ENCODE data around the gene MCCD1. TPM values are rescaled to one million over a fixed set of nuclear protein-coding genes. Genes with fewer than 3 reads are reported as not detected.
A peak's percentile ranks its signal among the peaks of the same experiment; 100 is the strongest.

The MCCD1 gene
- total RNA-seq, 2 donors from 2014 or later = not detected

DNA sequence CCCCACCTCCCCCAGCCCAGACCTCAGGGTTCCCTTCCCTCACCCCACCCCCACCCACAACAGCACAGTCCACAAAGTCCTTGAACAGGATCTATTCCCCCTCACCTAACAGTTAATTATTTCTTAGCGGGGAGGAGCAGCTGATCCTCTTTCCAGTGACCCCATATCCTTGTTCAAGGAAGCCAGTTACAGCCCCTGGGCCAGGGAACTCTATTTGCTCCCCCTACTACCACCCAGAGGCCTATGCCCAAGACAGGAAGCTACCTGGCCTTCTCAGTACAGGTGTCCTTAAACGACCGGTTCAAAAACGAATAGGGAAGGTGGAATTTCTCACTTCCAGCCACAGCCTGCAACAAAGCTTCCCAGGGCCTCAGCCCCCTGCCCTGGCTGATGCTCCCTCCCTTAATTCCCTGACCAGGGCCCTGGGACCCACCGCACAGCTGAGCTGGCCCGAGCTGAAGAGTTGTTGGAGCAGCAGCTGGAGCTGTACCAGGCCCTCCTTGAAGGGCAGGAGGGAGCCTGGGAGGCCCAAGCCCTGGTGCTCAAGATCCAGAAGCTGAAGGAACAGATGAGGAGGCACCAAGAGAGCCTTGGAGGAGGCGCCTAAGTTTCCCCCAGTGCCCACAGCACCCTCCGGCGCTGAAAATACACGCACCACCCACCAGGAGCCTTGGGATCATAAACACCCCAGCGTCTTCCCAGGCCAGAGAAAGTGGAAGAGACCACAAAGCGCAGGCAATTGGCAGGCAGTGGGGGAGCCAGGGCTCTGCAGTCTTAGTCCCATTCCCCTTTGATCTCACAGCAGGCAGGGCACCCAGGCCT is 778 bp downstream of the MCCD1 start:
- Mint-ChIP-seq H3K4me3 (peak overlapping the region; percentile 61), H3K27me3 (no peaks in the 10 kb centered on the region), H3K36me3 (ENCODE audit: low read depth) (peaks cover 4% of the 10 kb centered on the region), H3K27ac (peak overlapping the region; percentile 73), H3K4me1 (peaks cover 3% of the 10 kb centered on the region)
- no peaks in the 10 kb centered on the region for H3K9me3 ChIP-seq (ENCODE audit: control insufficient read depth, low read length, poor library complexity, severe bottlenecking)
- DNase-seq (no peak), ATAC-seq (peak; percentile 22)

GRCh38 chr6:31530659-31531058 is 1.9 kb downstream of the MCCD1 start:
- peaks cover 5% of the 10 kb centered on the region for H3K36me3 Mint-ChIP-seq (ENCODE audit: low read depth)
- H3K4me3 Mint-ChIP-seq = peak overlapping the region; percentile 68
- ATAC-seq (no peak), DNase-seq (no peak)
- peaks cover 3% of the 10 kb centered on the region for H3K4me1 Mint-ChIP-seq
- H3K9me3 ChIP-seq (ENCODE audit: control insufficient read depth, low read length, poor library complexity, severe bottlenecking) = no peaks in the 10 kb centered on the region
- peak overlapping the region; percentile 43 for H3K27ac Mint-ChIP-seq
- H3K27me3 Mint-ChIP-seq = no peaks in the 10 kb centered on the region

DNA sequence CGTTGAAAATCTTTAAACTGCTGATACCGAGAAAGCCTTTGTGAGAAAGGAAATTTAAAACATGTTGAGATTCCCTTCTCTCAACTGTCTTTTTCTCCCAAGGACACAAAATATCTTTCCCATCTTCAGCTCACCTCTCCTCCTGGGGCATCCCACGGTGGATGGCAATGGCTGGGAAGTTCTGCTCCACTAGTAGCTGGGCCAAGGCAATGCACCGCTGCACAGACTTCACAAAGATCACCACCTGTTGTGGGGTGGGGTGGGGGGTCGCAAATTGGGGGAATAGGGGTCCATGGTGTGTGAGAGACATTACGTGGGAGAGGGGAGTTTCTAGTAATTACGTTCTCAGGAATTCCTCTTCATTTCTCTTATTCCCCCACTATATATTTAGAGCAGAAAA is 2.4 kb downstream of the MCCD1 start:
- Mint-ChIP-seq H3K27ac (peak overlapping the region; percentile 43), H3K4me3 (peak overlapping the region; percentile 68), H3K4me1 (peaks cover 5% of the 10 kb centered on the region), H3K36me3 (ENCODE audit: low read depth) (peaks cover 8% of the 10 kb centered on the region), H3K27me3 (no peaks in the 10 kb centered on the region)
- DNase-seq (no peak), ATAC-seq (no peak)
- no peaks in the 10 kb centered on the region for H3K9me3 ChIP-seq (ENCODE audit: control insufficient read depth, low read length, poor library complexity, severe bottlenecking)

DNA sequence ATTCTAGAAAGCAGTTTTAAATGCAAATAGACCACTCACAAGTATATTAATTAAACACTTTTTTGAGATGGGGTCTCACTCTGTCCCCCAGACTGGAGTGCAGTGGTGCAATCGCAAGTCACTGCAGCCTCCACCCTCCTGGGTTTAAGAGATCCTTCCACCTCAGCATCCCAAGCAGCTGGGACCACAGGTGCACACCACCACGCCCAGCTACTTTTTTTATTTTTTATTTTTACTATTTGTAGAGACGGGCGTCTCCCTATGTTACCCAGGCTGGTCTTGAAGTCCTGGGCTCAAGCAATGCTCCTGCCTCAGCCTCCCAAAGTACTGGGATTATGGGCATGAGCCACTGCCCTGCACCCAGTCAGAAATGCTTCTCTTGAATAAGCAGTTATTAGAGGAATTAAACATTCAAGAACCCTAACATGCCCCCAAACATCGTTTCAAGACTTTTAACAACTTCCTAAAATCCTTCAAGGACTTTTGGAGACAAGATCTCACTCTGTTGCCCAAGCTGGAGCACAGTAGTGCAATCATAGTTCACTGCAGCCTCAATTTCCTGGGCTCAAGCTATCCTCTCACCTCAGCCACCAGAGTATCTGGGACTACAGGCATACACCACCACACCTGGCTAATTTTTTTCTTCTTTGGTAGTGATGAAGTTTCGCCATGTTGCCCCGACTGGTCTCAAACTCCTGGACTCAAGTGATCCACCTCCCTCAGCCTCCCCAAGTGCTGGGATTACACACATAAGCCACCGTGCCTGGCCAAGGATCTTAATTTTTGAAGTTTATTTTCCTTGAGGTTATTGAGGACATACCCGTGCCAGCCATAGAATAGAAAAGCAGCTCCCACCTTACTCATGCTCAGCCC is 3.2 kb downstream of the MCCD1 start:
- ATAC-seq = no peak
- Mint-ChIP-seq H3K4me3 (no peak overlapping the region), H3K27ac (peak overlapping the region; percentile 43), H3K36me3 (ENCODE audit: low read depth) (peaks cover 8% of the 10 kb centered on the region), H3K27me3 (no peaks in the 10 kb centered on the region), H3K4me1 (peaks cover 4% of the 10 kb centered on the region)
- no peak for DNase-seq
- no peaks in the 10 kb centered on the region for H3K9me3 ChIP-seq (ENCODE audit: control insufficient read depth, low read length, poor library complexity, severe bottlenecking)

- Mint-ChIP-seq H3K27me3 (no peaks in the 10 kb centered on the region), H3K4me3 (no peak overlapping the region), H3K4me1 (peaks cover 4% of the 10 kb centered on the region), H3K36me3 (ENCODE audit: low read depth) (peaks cover 8% of the 10 kb centered on the region), H3K27ac (peak overlapping the region; percentile 24)
- no peaks in the 10 kb centered on the region for H3K9me3 ChIP-seq (ENCODE audit: control insufficient read depth, low read length, poor library complexity, severe bottlenecking)
- ATAC-seq (no peak), DNase-seq (no peak)
Measured at GRCh38 chr6:31532644-31533454, 4.1 kb downstream of the MCCD1 start.

DNA sequence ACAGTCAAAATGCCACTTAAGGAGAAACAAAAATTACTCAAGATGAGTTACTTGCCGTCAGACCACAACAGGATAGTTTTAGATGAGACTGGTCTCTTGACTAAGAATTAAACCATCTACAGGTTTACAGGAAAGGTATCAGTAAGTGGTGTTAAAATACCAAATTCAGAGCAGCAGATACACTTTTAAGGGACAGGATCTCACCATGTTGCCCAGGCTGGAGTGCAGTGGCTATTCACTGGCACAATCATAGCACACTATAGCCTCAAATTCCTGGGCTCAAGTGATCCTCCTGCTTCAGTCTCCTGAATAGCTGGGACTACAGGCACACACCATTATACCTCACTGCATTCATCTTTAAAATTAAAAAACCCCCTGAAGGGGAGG is 4.7 kb downstream of the MCCD1 start:
- Mint-ChIP-seq H3K4me3 (no peak overlapping the region), H3K27me3 (no peaks in the 10 kb centered on the region), H3K4me1 (peaks cover 6% of the 10 kb centered on the region), H3K27ac (peak overlapping the region; percentile 24), H3K36me3 (ENCODE audit: low read depth) (peaks cover 8% of the 10 kb centered on the region)
- DNase-seq (no peak), ATAC-seq (no peak)
- no peaks in the 10 kb centered on the region for H3K9me3 ChIP-seq (ENCODE audit: control insufficient read depth, low read length, poor library complexity, severe bottlenecking)

DNA sequence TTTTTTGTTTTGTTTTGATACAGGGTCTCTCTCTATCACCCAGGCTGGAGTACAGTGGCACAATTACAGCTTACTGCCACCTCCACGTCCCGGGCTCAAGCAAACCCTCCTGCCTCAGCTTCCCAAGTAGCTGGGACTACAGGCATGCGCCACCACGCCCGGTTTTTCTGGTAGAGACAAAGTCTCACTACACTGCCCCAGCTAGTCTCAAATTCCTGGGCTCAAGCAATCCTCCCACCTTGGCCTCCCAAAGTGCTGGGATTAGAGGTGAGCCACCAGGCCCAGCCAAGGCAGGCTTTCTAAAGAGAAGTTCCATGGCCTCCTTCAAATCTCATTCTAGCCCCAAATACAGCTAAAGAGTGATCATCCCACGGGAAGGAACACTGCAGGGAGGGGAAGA is 5.2 kb downstream of the MCCD1 start:
- no peaks in the 10 kb centered on the region for H3K9me3 ChIP-seq (ENCODE audit: control insufficient read depth, low read length, poor library complexity, severe bottlenecking)
- H3K27ac Mint-ChIP-seq = no peak overlapping the region

GRCh38 chr6:31534521-31535040 is 5.8 kb downstream of the MCCD1 start:
- H3K27ac Mint-ChIP-seq = no peak overlapping the region
- no peak for ATAC-seq
- H3K4me3 Mint-ChIP-seq = no peak overlapping the region
- peaks cover 18% of the 10 kb centered on the region for H3K4me1 Mint-ChIP-seq
- H3K36me3 Mint-ChIP-seq (ENCODE audit: low read depth) = peaks cover 15% of the 10 kb centered on the region
- H3K27me3 Mint-ChIP-seq = no peaks in the 10 kb centered on the region
- no peaks in the 10 kb centered on the region for H3K9me3 ChIP-seq (ENCODE audit: control insufficient read depth, low read length, poor library complexity, severe bottlenecking)
- DNase-seq = no peak

More for the DNA sequence above, 5.2 kb downstream of the MCCD1 start:
- H3K36me3 Mint-ChIP-seq (ENCODE audit: low read depth) = peaks cover 10% of the 10 kb centered on the region
- no peak overlapping the region for H3K4me3 Mint-ChIP-seq
- H3K4me1 Mint-ChIP-seq = peaks cover 12% of the 10 kb centered on the region
- no peaks in the 10 kb centered on the region for H3K27me3 Mint-ChIP-seq
- no peak for DNase-seq
- no peak for ATAC-seq

- Mint-ChIP-seq H3K36me3 (ENCODE audit: low read depth) (peaks cover 18% of the 10 kb centered on the region), H3K4me1 (peaks cover 29% of the 10 kb centered on the region), H3K4me3 (peak overlapping the region; percentile 50), H3K27me3 (no peaks in the 10 kb centered on the region), H3K27ac (peak overlapping the region; percentile 86)
- H3K9me3 ChIP-seq (ENCODE audit: control insufficient read depth, low read length, poor library complexity, severe bottlenecking) = no peaks in the 10 kb centered on the region
- ATAC-seq (no peak), DNase-seq (no peak)
Measured at GRCh38 chr6:31535538-31536324, 7.0 kb downstream of the MCCD1 start.

- no peak for DNase-seq
- peaks cover 22% of the 10 kb centered on the region for H3K36me3 Mint-ChIP-seq (ENCODE audit: low read depth)
- H3K4me3 Mint-ChIP-seq = peak overlapping the region; percentile 97
- no peak for ATAC-seq
- peaks cover 47% of the 10 kb centered on the region for H3K4me1 Mint-ChIP-seq
- peak overlapping the region; percentile 100 for H3K27ac Mint-ChIP-seq
- H3K9me3 ChIP-seq (ENCODE audit: control insufficient read depth, low read length, poor library complexity, severe bottlenecking) = no peaks in the 10 kb centered on the region
- no peaks in the 10 kb centered on the region for H3K27me3 Mint-ChIP-seq
Measured at GRCh38 chr6:31538805-31539400, 10.1 kb downstream of the MCCD1 start.

DNA sequence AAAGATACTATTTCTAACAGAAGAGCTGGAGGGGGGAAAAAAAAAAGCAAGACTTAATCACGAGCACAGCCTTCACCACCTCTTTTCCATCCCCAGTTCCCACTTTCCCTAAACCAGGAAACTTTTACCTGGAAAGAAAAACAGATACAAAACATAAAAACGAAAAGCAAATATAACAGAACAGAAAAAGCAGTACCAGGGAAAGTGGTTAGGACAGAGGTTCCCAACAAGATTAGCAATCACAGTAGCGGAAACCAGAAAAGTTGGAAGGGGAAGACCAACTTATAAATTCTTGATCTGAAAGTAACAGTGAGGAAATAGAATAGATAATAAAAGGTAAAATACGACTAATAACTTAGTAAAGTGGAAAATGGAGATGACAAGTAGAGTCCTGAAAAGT is 11.9 kb downstream of the MCCD1 start:
- no peaks in the 10 kb centered on the region for H3K9me3 ChIP-seq (ENCODE audit: control insufficient read depth, low read length, poor library complexity, severe bottlenecking)
- DNase-seq = no peak
- H3K4me1 Mint-ChIP-seq = peaks cover 48% of the 10 kb centered on the region
- no peak for ATAC-seq
- peak overlapping the region; percentile 100 for H3K27ac Mint-ChIP-seq
- peak overlapping the region; percentile 97 for H3K4me3 Mint-ChIP-seq
- H3K36me3 Mint-ChIP-seq (ENCODE audit: low read depth) = peaks cover 22% of the 10 kb centered on the region
- H3K27me3 Mint-ChIP-seq = no peaks in the 10 kb centered on the region

Data from T-helper 17 cell (primary cell).